Muscle layer of duodenum (tissue), 2 donors: ENCODE measurements around the gene IL31.

ENCODE experiments used
- H3K27ac ChIP-seq: one replicate; pipeline ENCODE4 v1.7.0; 2013; ENCODE audit warnings: mild to moderate bottlenecking, low read length
- H3K27me3 ChIP-seq: one replicate; pipeline ENCODE4 v1.7.0; 2013; ENCODE audit warnings: low read depth, mild to moderate bottlenecking, control low read depth, low read length
- H3K36me3 ChIP-seq, 2 donors: one replicate each; pipeline ENCODE4 v1.7.0; 2013; ENCODE audit warnings: low read length in 2 of 2, control low read depth in 1 of 2, mild to moderate bottlenecking in 1 of 2; ENCODE audit not compliant: insufficient read depth in 2 of 2, control insufficient read depth in 1 of 2
- H3K4me1 ChIP-seq, 2 donors: one replicate each; pipeline ENCODE4 v1.7.0; 2013; ENCODE audit warnings: low read length in 2 of 2, mild to moderate bottlenecking in 2 of 2, control low read depth in 1 of 2, moderate library complexity in 1 of 2; ENCODE audit not compliant: insufficient read depth in 2 of 2, control insufficient read depth in 1 of 2
- H3K4me3 ChIP-seq, 2 donors: one replicate each; pipeline ENCODE4 v1.7.0; 2013; ENCODE audit warnings: low read length in 2 of 2, low read depth in 1 of 2, mild to moderate bottlenecking in 1 of 2
- H3K9me3 ChIP-seq, 2 donors: one replicate each; pipeline ENCODE4 v1.7.0; 2013; ENCODE audit warnings: low read length in 2 of 2, control low read depth in 1 of 2, mild to moderate bottlenecking in 1 of 2; ENCODE audit not compliant: control insufficient read depth in 1 of 2
- donor health status: healthy.

The IL31 gene

GRCh38 chr12:122138616-122139015 is 35.4 kb downstream of the IL31 start:
- Histone ChIP-seq H3K27ac (no peak overlapping the region), H3K4me1 (no peaks in the 10 kb centered on the region), H3K9me3 (no peaks in the 10 kb centered on the region), H3K27me3 (no peaks in the 10 kb centered on the region), H3K36me3 (peaks cover 54 to 85% of the 10 kb centered on the region in 2 donors), H3K4me3 (no peak overlapping the region)

- Histone ChIP-seq H3K27me3 (no peaks in the 10 kb centered on the region), H3K4me3 (no peak overlapping the region), H3K27ac (no peak overlapping the region), H3K4me1 (no peaks in the 10 kb centered on the region), H3K36me3 (peaks cover 51 to 85% of the 10 kb centered on the region in 2 donors), H3K9me3 (no peaks in the 10 kb centered on the region)
Observed at GRCh38 chr12:122138181-122138580, 35.8 kb downstream of the IL31 start.

- H3K27me3 ChIP-seq: no peaks in the 10 kb centered on the region
- H3K27ac ChIP-seq: no peak overlapping the region
- H3K4me3 ChIP-seq: no peak overlapping the region
- no peaks in the 10 kb centered on the region for H3K9me3 ChIP-seq
- H3K36me3 ChIP-seq: peaks cover 51 to 85% of the 10 kb centered on the region in 2 donors
- H3K4me1 ChIP-seq: no peaks in the 10 kb centered on the region
Observed at GRCh38 chr12:122137681-122138080, 36.3 kb downstream of the IL31 start.

GRCh38 chr12:122137229-122137628 is 36.8 kb downstream of the IL31 start:
- H3K36me3 ChIP-seq: peaks cover 51 to 84% of the 10 kb centered on the region in 2 donors
- H3K4me1 ChIP-seq: no peaks in the 10 kb centered on the region
- H3K9me3 ChIP-seq: no peaks in the 10 kb centered on the region
- no peak overlapping the region for H3K27ac ChIP-seq
- H3K4me3 ChIP-seq: no peak overlapping the region
- no peaks in the 10 kb centered on the region for H3K27me3 ChIP-seq

GRCh38 chr12:122135437-122136031 is 38.5 kb downstream of the IL31 start:
- no peak overlapping the region for H3K27ac ChIP-seq
- no peak overlapping the region for H3K4me3 ChIP-seq
- H3K27me3 ChIP-seq: no peaks in the 10 kb centered on the region
- H3K36me3 ChIP-seq: peaks cover 50 to 78% of the 10 kb centered on the region in 2 donors
- no peaks in the 10 kb centered on the region for H3K4me1 ChIP-seq
- no peaks in the 10 kb centered on the region for H3K9me3 ChIP-seq

GRCh38 chr12:122133192-122133950 is 40.6 kb downstream of the IL31 start:
- H3K4me3 ChIP-seq: no peak overlapping the region
- H3K27me3 ChIP-seq: no peaks in the 10 kb centered on the region
- no peak overlapping the region for H3K27ac ChIP-seq
- no peaks in the 10 kb centered on the region for H3K9me3 ChIP-seq
- H3K36me3 ChIP-seq: peaks cover 63 to 80% of the 10 kb centered on the region in 2 donors
- no peaks in the 10 kb centered on the region for H3K4me1 ChIP-seq

- H3K4me1 ChIP-seq: peaks cover 5 to 21% of the 10 kb centered on the region in 2 donors
- peaks cover 59 to 69% of the 10 kb centered on the region in 2 donors for H3K36me3 ChIP-seq
- no peak overlapping the region for H3K27ac ChIP-seq
- H3K9me3 ChIP-seq: no peaks in the 10 kb centered on the region
- H3K27me3 ChIP-seq: no peaks in the 10 kb centered on the region
- H3K4me3 ChIP-seq: no peak overlapping the region
Observed at GRCh38 chr12:122130150-122130549, 43.9 kb downstream of the IL31 start.

- Histone ChIP-seq H3K9me3 (no peaks in the 10 kb centered on the region), H3K4me3 (no peak overlapping the region), H3K4me1 (peaks cover 5 to 26% of the 10 kb centered on the region in 2 donors), H3K36me3 (peaks cover 57 to 64% of the 10 kb centered on the region in 2 donors), H3K27me3 (no peaks in the 10 kb centered on the region), H3K27ac (no peak overlapping the region)
Observed at GRCh38 chr12:122129131-122129530, 44.9 kb downstream of the IL31 start.

- H3K4me3 ChIP-seq: no peak overlapping the region
- peaks cover 8 to 30% of the 10 kb centered on the region in 2 donors for H3K4me1 ChIP-seq
- H3K27ac ChIP-seq: no peak overlapping the region
- no peaks in the 10 kb centered on the region for H3K27me3 ChIP-seq
- peaks cover 53 to 57% of the 10 kb centered on the region in 2 donors for H3K36me3 ChIP-seq
- no peaks in the 10 kb centered on the region for H3K9me3 ChIP-seq
Observed at GRCh38 chr12:122128481-122128880, 45.5 kb downstream of the IL31 start.

- H3K36me3 ChIP-seq: peaks cover 48 to 51% of the 10 kb centered on the region in 2 donors
- peaks cover 13 to 35% of the 10 kb centered on the region in 2 donors for H3K4me1 ChIP-seq
- no peak overlapping the region for H3K27ac ChIP-seq
Observed at GRCh38 chr12:122127839-122128238, 46.2 kb downstream of the IL31 start.

GRCh38 chr12:122126713-122127597 is 47.1 kb downstream of the IL31 start:
- Histone ChIP-seq H3K4me3 (no peak overlapping the region), H3K9me3 (no peaks in the 10 kb centered on the region), H3K27me3 (no peaks in the 10 kb centered on the region), H3K4me1 (peaks cover 13 to 44% of the 10 kb centered on the region in 2 donors), H3K36me3 (peaks cover 40 to 43% of the 10 kb centered on the region in 2 donors), H3K27ac (no peak overlapping the region)

More at GRCh38 chr12:122127839-122128238, 46.2 kb downstream of the IL31 start:
- no peak overlapping the region for H3K4me3 ChIP-seq
- no peaks in the 10 kb centered on the region for H3K9me3 ChIP-seq
- no peaks in the 10 kb centered on the region for H3K27me3 ChIP-seq
